GM23248 (cell line): ENCODE results near the gene C12orf43. TPM values are rescaled to one million over a fixed set of nuclear protein-coding genes. Genes with fewer than 3 reads are reported as not detected.
A peak's percentile ranks its signal among the peaks of the same experiment; 100 is the strongest.

Source experiments
- DNase-seq: peaks from one replicate; pipeline ENCODE4 v3.0.0-alpha.2; 2015
- H2AFZ ChIP-seq: fragments of 200-600 bp; sonication (generic); 2 replicates; pipeline ENCODE4 v1.6.1; 2016; ENCODE audit warnings: antibody characterized with exemption
- H3F3A ChIP-seq: fragments of 200-600 bp; sonication (generic); 2 replicates; pipeline ENCODE4 v1.6.1; 2016; ENCODE audit warnings: mild to moderate bottlenecking, antibody characterized with exemption, mixed run types; ENCODE audit not compliant: insufficient read depth
- H3K27ac ChIP-seq: fragments of 200-600 bp; sonication (generic); 2 replicates; pipeline ENCODE4 v1.5.1; 2016; ENCODE audit warnings: mild to moderate bottlenecking
- H3K27me3 ChIP-seq: fragments of 200-600 bp; sonication (generic); replicated peaks from 2 replicates; pipeline ENCODE4 v1.6.1; 2016; ENCODE audit warnings: mild to moderate bottlenecking; ENCODE audit not compliant: insufficient read depth
- H3K36me3 ChIP-seq: fragments of 200-600 bp; sonication (generic); 2 replicates; pipeline ENCODE4 v1.6.1; 2016; ENCODE audit warnings: low read depth, mild to moderate bottlenecking
- H3K4me1 ChIP-seq: fragments of 200-600 bp; sonication (generic); 2 replicates; pipeline ENCODE4 v1.6.1; 2016; ENCODE audit warnings: mild to moderate bottlenecking; ENCODE audit not compliant: insufficient read depth
- H3K4me2 ChIP-seq: fragments of 200-600 bp; sonication (generic); one replicate; pipeline ENCODE4 v1.6.1; 2016; ENCODE audit warnings: mild to moderate bottlenecking; ENCODE audit not compliant: unreplicated experiment
- H3K4me3 ChIP-seq: fragments of 200-600 bp; sonication (generic); 2 replicates; pipeline ENCODE4 v1.5.1; 2016; ENCODE audit warnings: mild to moderate bottlenecking
- H3K79me2 ChIP-seq: fragments of 200-600 bp; sonication (generic); 2 replicates; pipeline ENCODE4 v1.6.1; 2016; ENCODE audit warnings: mild to moderate bottlenecking; ENCODE audit not compliant: insufficient read depth
- H3K9ac ChIP-seq: fragments of 200-600 bp; sonication (generic); 2 replicates; pipeline ENCODE4 v1.6.1; 2016; ENCODE audit warnings: mild to moderate bottlenecking
- H3K9me2 ChIP-seq: fragments of 200-600 bp; sonication (generic); 2 replicates; pipeline ENCODE4 v1.6.1; 2016; ENCODE audit warnings: mixed run types, mild to moderate bottlenecking, moderate library complexity; ENCODE audit not compliant: insufficient read depth
- H3K9me3 ChIP-seq: fragments of 200-600 bp; sonication (generic); one replicate; pipeline ENCODE4 v1.6.1; 2017; ENCODE audit warnings: low read depth
- H4K20me1 ChIP-seq: fragments of 200-600 bp; sonication (generic); 2 replicates; pipeline ENCODE4 v1.6.0; 2016; ENCODE audit not compliant: insufficient read depth
- EZH2 ChIP-seq: fragments of 200-600 bp; sonication (generic); IDR thresholded peaks from 2 replicates; pipeline ENCODE4 v1.6.1; 2018; ENCODE audit warnings: antibody characterized with exemption, mild to moderate bottlenecking; ENCODE audit not compliant: insufficient read depth, poor library complexity, severe bottlenecking
- EZH2phosphoT487 ChIP-seq: fragments of 200-600 bp; sonication (generic); IDR thresholded peaks from 2 replicates; pipeline ENCODE4 v1.6.1; 2018; ENCODE audit warnings: antibody characterized with exemption, moderate library complexity, mild to moderate bottlenecking, low read depth; ENCODE audit not compliant: insufficient read depth
- WGBS, 2 experiments: methylation state at CpG; one replicate each; pipeline ENCODE4 v1.1.6; 2015 to 2017; ENCODE audit warnings: low lambda C conversion rate in 2 of 2, low coverage in 1 of 2; ENCODE audit errors: missing lambda C conversion rate in 2 of 2; 5-methylcytosine and 5-hydroxymethylcytosine counted together
- in situ Hi-C: fragments of 300-500 bp; cut with MboI; formaldehyde crosslinking; loops from 2 replicates; pipeline ENCODE4 v1.15.0; 2020
- polyA plus RNA-seq: library from polyadenylated mRNA; unstranded; fragments of >200 nt; fragmentation: Nextera tagmentation; extraction: Ambion mirVana; gene quantifications from 2 replicates; pipeline ENCODE4 v1.2.1, GENCODE V29; 2016
- total RNA-seq: library from RNA; depleted of rRNA; stranded (reverse); fragments of >200 nt; shearing (Covaris generic); gene quantifications from 2 replicates; pipeline ENCODE4 v1.2.3, GENCODE V29; 2014

C12orf43 gene
- total and polyA plus RNA-seq, 2 experiments from 2014 or later = 12.4 to 16.6 TPM

GRCh38 chr12:121001841-121002483 is 14.3 kb downstream of the C12orf43 start:
- in situ Hi-C loops = no loop called here
- Histone ChIP-seq H3K9me3 (no peaks in the 10 kb centered on the region), H3K4me3 (no peak overlapping the region), H4K20me1 (no peaks in the 10 kb centered on the region), H3K27ac (no peak overlapping the region), H3K36me3 (peaks cover 4% of the 10 kb centered on the region; the same call in 1 of the 2 replicates), H3K4me1 (no peaks in the 10 kb centered on the region), H3F3A (no peaks in the 10 kb centered on the region), H3K79me2 (no peaks in the 10 kb centered on the region), H3K9ac (no peak overlapping the region), H3K4me2 (no peak overlapping the region), H3K27me3 (no peaks in the 10 kb centered on the region), H2AFZ (no peak overlapping the region), H3K9me2 (no peaks in the 10 kb centered on the region)
- 91 to 95% methylated on average over 16 of the region's 16 CpGs for WGBS, 2 experiments
- TF ChIP-seq EZH2 (no peak), EZH2phosphoT487 (no peak)
- no peak for DNase-seq

GRCh38 chr12:121001060-121001459 is 15.2 kb downstream of the C12orf43 start:
- WGBS, 2 experiments = 82 to 87% methylated on average over 8 to 11 of the region's 11 CpGs
- Histone ChIP-seq H3K36me3 (peaks cover under 1% of the 10 kb centered on the region; the same call in 1 of the 2 replicates), H3K9ac (no peak overlapping the region), H3K9me3 (no peaks in the 10 kb centered on the region), H3K79me2 (no peaks in the 10 kb centered on the region), H2AFZ (no peak overlapping the region), H3K4me1 (no peaks in the 10 kb centered on the region), H3K4me3 (no peak overlapping the region), H3F3A (no peaks in the 10 kb centered on the region), H3K4me2 (no peak overlapping the region), H3K9me2 (no peaks in the 10 kb centered on the region), H3K27me3 (no peaks in the 10 kb centered on the region), H3K27ac (no peak overlapping the region), H4K20me1 (no peaks in the 10 kb centered on the region)
- TF ChIP-seq EZH2 = no peak
- TF ChIP-seq EZH2phosphoT487 = no peak
- no peak for DNase-seq
- in situ Hi-C loops = no loop called here

GRCh38 chr12:121000530-121000929 is 15.8 kb downstream of the C12orf43 start:
- no peak overlapping the region for H3K4me3 ChIP-seq
- no peaks in the 10 kb centered on the region for H4K20me1 ChIP-seq
- peaks cover 4% of the 10 kb centered on the region; the same call in 1 of the 2 replicates for H3K27me3 ChIP-seq
- DNase-seq = no peak
- H3K4me2 ChIP-seq = no peak overlapping the region
- H2AFZ ChIP-seq = no peak overlapping the region
- no peaks in the 10 kb centered on the region for H3K79me2 ChIP-seq
- in situ Hi-C loops = no loop called here
- no peaks in the 10 kb centered on the region for H3K9me2 ChIP-seq
- H3K9ac ChIP-seq = no peak overlapping the region
- WGBS, 2 experiments = 71 to 77% methylated on average over 11 of the region's 11 CpGs
- H3K9me3 ChIP-seq = no peaks in the 10 kb centered on the region
- TF ChIP-seq EZH2phosphoT487 = no peak
- no peak for TF ChIP-seq EZH2
- H3F3A ChIP-seq = no peaks in the 10 kb centered on the region
- H3K27ac ChIP-seq = no peak overlapping the region
- no peaks in the 10 kb centered on the region for H3K4me1 ChIP-seq
- H3K36me3 ChIP-seq = no peaks in the 10 kb centered on the region

- Histone ChIP-seq H3K36me3 (no peaks in the 10 kb centered on the region), H3K4me1 (no peaks in the 10 kb centered on the region), H3K27me3 (peaks cover 12% of the 10 kb centered on the region; the same call in 1 of the 2 replicates), H3F3A (no peaks in the 10 kb centered on the region), H3K4me2 (no peak overlapping the region), H3K9me3 (no peaks in the 10 kb centered on the region), H2AFZ (no peak overlapping the region), H3K4me3 (no peak overlapping the region), H3K79me2 (no peaks in the 10 kb centered on the region), H3K9ac (no peak overlapping the region), H3K27ac (no peak overlapping the region), H3K9me2 (no peaks in the 10 kb centered on the region), H4K20me1 (no peaks in the 10 kb centered on the region)
- in situ Hi-C loops = no loop called here
- DNase-seq = peak; percentile 38
- WGBS, 2 experiments = 34 to 40% methylated on average over 17 to 23 of the region's 23 CpGs
- TF ChIP-seq EZH2phosphoT487 (no peak), EZH2 (no peak)
Observed at GRCh38 chr12:120999191-121000120, 16.8 kb downstream of the C12orf43 start.
